ENCODE measurements around the gene WDR33. TPM values are rescaled to one million over a fixed set of nuclear protein-coding genes. Genes with fewer than 3 reads are reported as not detected.

Gene WDR33
- polyA plus RNA-seq, 3 donors: 9.3 to 12.4 (median 11.0) TPM

DNA sequence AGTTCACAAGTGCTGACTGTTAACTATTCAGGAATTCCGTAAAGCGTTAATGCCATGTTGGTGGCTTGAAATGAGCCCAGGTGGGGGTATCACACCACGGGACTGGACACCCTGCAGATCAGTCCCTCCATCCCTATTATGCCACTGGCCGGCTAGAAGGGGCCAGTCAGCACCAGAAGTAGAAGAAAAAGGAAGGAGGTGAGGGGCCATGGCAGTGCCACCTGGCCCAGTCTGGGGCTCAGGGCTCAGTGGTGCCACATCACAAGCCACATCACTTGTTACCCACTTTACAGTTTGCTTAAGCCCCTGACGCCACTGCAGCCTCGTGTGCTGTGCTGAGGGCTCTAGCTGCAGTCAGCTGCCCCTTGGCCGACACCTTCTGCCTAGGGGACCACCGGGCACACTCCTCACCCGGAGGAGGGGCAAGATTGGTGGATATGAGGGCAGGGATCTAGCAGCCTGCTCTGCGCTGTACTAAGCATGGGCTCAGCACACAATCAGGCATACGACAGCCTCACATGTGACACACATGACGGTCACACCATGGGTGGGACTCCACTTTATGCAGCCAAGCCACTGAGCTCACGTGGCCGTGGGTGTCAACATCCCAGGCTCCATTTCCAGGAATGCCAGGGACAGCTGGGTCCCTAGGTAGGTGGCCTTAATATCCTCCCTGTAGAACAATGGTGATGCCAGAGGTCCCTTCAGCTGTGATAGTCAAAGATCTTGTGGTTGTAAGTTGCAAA is 139.2 kb downstream of the WDR33 start:
- H3K27ac ChIP-seq (ENCODE audit: low read depth, low read length): no peak overlapping the region
- 74 to 81% (median 80%) methylated on average over 14 of the region's 14 CpGs for WGBS, 3 donors

DNA sequence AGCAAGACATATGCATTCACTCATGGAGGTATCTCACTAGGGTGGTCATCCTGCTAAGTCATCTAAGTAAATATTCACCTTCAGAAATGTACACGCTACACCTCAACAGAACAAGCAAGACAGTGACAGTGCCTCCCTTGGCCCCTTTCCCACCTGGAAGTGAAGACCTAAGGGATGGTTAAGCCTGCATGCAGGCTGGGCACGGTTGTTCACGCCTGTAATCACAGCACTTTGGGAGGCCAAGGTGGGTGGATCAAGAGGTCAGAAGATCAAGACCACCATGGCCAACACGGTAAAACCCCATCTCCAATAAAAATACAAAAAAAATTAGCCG is 140.0 kb downstream of the WDR33 start:
- no peak overlapping the region for H3K27ac ChIP-seq (ENCODE audit: low read depth, low read length)
- 71 to 91% (median 88%) methylated on average over 5 of the region's 5 CpGs for WGBS, 3 donors

DNA sequence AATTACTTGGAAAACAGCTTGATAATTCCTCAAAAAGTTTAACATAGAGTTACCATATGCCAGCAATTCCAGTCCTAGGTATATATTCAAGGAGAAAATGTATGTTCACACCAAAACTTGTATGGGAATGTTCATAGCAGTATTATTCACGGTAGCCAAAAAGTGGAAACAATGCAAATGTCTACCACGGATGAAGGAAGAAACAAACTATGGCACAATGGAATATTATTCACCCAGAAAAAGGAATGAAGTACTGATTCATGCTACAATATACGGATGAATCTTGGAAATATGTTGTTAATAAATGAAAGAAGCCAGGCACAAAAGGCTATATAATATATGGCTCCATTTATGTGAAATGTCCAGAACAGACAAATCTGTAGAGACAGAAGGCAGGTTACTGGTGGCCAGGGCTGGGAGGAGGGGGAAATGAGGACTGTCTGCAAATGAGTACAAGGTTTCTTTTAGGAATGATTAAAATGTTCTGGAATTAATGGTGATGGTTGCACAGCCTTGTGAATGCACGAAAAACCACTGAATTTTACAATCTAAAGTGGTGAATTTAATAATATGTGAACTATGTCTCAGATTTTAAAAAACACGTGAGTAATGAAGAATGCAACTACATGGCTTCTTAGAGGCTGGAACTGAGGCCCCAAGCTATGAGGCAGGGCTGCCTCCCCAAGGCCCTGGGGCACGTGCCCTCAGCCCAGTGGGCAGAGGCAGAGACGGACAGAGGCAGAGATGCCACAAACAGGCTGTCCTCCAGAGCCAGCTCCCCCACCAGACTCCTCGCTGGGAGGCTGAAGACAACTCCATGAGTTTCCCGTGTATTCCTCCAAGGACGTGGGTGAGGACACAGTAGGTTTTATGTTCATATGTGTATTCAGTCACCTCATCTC is 140.7 kb downstream of the WDR33 start:
- 74 to 85% (median 80%) methylated on average over 10 of the region's 10 CpGs for WGBS, 3 donors
- H3K27ac ChIP-seq (ENCODE audit: low read depth, low read length): no peak overlapping the region

DNA sequence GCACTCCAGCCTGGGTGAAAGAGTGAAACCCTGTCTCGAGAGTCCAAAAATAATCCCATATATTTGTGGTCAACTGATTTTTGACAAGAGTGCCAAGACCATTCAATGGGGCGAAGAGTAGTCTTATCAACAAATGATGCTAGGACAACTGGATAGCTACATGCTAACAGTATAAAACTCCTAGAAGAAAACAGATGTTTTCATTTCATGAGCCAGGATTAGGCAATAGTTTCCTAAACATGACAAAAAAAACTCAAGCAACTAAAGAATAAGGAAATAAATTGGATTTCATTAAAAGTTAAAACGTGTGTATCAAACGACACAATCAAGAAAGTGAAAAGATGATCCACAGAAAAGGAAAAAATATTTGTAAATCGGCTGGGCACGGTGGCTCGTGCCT is 141.9 kb downstream of the WDR33 start:
- no peak overlapping the region for H3K27ac ChIP-seq (ENCODE audit: low read depth, low read length)
- WGBS, 3 donors: 73 to 77% (median 77%) methylated on average over 7 of the region's 7 CpGs

DNA sequence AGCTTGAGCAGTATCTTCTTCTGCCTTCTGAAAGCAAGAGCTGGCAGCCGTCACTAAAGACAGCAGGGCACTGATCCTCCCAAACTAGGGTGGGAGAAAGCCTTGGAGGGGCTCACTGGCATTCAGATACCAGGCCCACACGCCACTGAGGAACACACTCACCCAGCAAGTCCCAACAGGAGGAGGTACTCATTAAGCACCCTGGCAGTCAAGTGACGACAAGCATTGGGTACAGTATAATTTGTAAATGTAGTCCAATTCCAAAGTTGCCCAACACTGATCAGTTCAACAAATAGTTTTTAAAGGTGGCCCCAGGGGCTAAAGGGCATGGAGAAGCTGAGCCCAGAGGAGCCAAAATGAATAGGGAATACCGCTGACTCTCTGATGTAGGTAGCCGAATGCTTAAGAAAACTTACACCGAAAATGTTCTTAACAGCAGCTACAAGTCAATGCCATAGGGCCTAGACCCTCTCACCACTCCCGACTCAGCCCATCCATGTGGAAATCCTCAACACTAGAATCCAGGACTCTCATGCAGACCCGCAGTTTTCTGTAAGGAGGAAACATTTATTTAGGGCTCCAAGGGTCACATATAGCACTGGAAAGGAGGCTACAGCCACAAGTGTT is 145.6 kb downstream of the WDR33 start:
- H3K27ac ChIP-seq (ENCODE audit: low read depth, low read length): no peak overlapping the region
- WGBS, 3 donors: 89 to 94% (median 91%) methylated on average over 8 of the region's 8 CpGs

DNA sequence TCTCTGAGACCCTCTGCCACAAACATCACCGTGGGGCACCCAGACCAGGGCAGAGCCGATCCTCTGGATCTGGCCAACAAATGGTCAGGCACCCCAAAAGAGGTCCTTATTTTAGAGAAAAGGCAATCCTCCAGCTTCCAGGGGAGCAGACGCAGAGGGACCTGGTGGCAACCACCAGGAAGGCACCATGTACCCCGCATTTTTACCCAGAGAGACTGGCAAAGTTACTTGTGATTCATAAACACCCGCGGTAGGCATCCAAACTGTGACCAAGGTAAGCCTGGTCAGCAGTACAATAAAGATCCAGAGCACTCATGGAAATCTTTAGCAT is 146.1 kb downstream of the WDR33 start:
- WGBS, 3 donors: 90 to 96% (median 90%) methylated on average over 6 of the region's 6 CpGs
- no peak overlapping the region for H3K27ac ChIP-seq (ENCODE audit: low read depth, low read length)

DNA sequence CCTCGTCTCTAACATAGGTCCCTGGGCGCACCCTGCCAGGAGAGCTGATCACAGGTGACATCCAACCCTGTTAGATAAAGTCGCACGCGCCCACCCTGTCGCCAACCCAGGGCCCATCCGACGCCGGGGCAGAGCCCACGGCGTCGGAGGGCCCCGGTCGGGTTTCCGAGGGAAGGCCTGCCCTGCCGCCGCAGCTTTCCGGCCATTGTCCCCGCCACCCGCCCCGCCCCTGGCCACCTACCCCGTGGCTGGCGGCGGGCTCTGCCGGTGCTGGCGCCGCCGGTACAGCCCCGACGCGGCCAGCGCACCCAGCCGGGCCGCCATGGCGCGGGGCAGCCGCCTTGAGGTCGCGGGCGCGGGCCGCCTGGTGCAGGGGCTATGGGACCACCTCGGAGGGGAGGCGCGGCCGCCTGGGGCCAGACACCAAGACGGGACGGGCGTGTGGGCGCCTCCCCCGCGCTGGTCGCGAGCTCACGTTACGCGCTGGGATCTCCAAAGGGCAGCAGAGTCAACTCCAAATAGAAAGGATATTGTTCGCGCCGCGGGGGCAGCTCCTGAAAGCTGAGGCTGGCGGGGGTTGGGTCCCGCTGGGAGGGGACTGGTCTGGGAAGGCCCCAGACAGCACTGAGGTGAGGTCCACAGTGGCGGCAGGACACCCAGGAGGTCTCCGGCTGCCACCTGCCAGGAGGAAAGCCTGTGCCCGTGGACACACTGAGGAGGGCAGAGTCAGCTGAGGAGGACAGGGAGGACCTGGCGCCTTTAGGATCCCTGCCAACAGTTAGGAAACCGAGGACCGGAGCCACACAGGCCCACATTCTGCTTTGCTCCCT is 146.7 kb downstream of the WDR33 start:
- 16 to 27% (median 22%) methylated on average over 65 to 69 of the region's 69 CpGs for WGBS, 3 donors
- H3K27ac ChIP-seq (ENCODE audit: low read depth, low read length): no peak overlapping the region

DNA sequence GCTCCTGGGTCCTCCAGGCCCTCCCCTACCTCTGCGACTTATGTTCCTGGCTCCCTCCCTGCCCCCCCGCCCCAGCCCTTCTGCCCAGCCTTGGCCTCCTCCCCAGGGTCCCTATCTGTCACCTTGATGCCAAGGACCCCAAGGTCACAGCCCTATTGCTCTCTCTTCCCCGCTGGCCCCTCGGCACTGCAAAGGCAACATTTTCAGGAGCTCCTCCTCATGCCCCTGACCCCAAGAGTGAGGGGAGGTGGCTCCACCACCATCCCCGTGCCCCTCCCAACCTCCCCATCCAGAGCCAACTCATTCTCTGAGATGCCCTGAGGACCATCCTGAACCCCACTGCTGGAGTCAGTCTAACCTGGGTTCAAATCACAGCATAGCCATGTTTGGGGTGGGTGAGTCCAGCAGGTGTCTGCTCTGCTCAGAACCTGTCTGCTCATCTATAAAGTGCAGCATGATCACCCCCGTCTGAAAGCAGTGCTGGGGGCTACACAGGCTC is 147.4 kb downstream of the WDR33 start:
- no peak overlapping the region for H3K27ac ChIP-seq (ENCODE audit: low read depth, low read length)
- 69 to 71% (median 69%) methylated on average over 6 of the region's 6 CpGs for WGBS, 3 donors

DNA sequence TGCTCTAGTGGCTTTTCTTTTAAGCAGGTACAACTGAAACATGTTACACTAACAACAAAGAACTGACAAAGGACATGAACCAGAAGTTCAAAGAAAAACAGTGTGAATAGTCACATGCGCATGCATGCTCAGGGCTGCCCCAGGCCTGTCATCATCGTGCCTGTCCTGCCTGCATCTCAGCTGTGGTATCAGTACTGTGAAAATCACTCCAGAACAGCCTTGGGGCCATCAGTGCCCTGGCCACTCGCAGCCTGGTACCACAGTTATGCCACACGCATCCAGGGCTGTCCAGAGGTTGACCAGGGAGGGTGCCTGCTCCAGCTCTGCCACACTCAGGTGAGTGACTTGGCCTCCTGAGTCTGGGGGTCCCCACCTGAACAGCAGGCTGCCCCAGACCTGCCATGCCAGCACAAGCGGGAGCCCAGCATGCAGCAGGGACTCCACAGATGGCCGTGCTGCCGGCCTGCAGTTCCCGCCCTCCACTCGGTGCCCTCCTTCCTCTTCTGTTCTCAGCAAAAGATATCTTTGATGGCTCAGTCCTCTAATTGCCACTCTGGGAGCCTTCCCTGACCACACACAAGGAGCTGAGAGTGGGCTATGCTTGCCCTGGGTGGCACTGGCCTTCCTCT is 147.9 kb downstream of the WDR33 start:
- no peak overlapping the region for H3K27ac ChIP-seq (ENCODE audit: low read depth, low read length)
- 76 to 80% (median 79%) methylated on average over 9 of the region's 9 CpGs for WGBS, 3 donors

DNA sequence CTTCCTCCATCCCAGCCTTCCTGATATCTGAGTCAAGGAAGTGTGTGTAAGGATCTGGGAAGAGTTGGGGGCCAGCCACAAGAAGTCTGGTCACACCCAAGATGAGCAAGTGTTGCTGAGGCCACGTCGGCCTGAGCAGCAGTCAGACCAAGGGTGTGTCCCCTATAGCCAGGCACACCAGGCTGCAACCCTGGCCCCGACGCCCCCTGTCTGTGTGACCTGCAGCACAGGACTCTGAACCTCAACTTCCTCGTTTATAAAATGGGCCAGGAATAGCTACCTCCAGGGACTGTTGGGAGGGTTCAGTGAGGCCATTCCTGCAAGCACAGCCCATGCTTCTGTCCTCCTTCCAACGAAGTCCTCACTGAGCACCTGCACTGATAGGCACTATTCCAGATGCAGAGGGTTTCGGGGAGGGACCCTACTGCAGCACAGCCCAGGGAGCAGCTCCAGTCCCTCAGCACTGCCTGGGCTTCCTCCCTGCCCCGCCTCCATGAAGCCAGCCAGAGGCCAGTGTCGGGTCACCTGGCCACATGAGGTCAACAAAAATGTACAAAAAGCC is 148.9 kb downstream of the WDR33 start:
- WGBS, 3 donors: 40 to 58% (median 52%) methylated on average over 9 of the region's 9 CpGs
- no peak overlapping the region for H3K27ac ChIP-seq (ENCODE audit: low read depth, low read length)

DNA sequence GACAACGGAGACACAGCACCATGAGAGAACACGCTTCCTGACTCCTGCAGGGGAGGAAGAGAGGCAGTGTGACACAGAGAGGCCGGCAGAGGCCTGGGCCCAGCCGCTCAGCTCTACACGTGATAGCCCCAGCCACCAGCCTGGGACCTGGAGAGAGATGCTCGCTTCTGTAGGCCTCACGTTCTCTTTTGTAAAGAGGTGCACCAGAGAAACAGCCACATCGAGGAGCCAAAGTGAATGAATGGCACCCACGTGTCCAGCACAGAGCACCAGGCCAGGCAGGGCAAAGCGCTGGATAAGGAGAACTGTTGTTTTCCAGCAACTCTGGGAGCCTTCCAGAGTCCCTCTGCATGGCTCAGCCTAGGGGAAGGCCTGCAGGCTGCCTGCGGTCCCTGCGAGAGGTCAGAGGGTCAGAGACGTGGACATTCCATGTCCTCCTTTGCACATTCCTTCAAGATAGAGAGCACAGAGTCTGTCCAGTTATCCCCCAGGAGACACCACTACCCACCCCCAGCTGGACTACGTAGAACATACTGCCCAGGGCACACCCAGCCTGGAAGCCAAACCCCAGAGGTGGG is 149.8 kb downstream of the WDR33 start:
- WGBS, 3 donors: 79 to 84% (median 83%) methylated on average over 14 of the region's 14 CpGs
- H3K27ac ChIP-seq (ENCODE audit: low read depth, low read length): no peak overlapping the region

DNA sequence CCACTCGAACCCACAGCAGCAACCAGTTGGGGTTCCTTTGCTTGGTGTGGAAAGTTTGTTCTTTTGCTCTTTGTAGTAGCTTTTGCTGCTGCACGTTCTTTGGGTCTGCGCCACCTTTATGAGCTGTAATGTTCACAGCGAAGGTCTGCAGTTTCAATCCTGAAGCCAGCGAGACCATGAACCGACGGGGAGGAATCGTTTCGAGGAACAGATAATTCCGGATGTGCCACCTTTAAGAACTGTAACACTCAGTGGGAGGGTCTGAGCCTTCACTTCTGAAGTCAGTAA is 150.7 kb downstream of the WDR33 start:
- peak overlapping the region; percentile 22 for H3K27ac ChIP-seq (ENCODE audit: low read depth, low read length)
- 91 to 93% (median 92%) methylated on average over 10 of the region's 10 CpGs for whole genome bisulfite sequencing, 3 donors

DNA sequence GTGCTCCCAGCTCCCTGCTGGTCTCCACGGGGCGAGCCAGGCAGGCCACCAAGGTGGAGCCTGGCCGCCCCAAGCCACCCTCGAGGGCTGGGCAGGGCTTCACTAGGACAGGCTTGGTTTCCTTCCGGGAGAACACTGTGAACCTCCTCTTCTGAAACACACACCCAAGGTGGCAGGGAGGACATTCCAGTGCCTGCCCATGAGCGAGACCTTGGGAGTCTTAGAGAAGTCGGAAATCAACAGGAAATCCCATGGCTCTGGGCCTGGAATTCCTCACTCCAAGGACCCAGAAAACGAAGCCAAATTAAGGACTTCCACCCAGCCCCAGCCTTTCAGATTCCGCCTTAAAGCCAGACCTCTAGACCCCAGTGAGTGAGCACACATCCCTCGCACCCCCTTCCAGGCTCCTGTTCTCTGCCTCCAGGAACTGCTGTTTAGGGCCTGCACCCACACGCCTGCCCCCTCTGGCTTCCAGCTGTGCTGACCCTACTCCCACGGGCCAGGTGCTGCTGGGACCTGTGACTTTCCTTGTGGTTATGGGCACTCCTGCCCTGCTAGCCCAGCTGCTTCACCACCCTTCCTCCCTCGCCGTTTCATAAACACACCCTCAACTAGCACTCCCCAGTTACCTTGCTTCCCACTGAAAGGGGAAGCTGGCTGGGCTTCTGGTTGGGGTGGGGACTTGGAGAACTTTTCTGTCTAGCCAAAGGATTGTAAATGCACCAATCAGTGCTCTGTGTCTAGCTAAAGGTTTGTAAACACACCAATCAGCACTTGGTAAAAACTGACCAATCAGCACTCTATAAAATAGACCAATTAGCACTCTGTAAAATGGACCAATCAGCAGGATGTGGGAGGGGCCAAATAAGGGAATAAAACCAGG is 151.3 kb downstream of the WDR33 start:
- no peak overlapping the region for H3K27ac ChIP-seq (ENCODE audit: low read depth, low read length)
- WGBS, 3 donors: 59 to 73% (median 62%) methylated on average over 14 of the region's 14 CpGs

DNA sequence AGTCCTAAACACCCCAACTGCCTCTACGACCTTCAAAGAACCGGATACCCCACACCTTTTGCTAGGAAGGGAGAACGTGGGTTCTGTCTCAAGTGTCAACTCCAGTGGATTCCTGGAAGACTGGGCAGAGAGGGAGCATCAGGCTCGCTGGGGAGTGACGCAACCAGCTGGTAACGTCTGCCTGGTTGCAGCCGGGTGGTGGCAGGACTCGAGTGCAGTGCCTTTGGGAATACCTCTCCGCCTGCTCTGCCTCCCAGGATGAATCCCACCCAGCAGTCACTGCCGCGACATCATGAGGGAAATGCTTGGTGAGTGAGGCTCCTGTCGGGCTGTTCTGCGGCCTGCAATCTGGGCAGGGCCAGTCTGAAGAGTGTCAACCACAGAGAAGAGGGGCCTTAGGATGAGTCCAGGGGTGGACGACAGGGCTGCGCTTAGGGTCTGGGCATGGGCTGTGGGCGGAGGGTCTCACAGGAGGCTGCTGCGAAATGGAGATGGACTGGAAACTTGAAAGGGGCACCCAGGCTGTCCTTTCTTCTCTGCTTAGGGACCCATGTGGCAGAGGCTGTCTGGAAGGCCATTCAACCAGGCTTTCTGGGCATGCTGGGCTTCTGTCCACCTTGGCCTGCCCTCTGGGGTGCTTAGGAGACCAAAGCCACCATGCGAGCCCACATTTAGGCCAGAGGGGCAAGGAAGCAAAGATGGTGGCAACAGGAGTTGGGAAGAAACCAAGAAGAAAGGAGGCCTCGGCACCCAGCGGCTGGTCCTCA is 152.1 kb downstream of the WDR33 start:
- H3K27ac ChIP-seq (ENCODE audit: low read depth, low read length): peak overlapping the region; percentile 28
- WGBS, 3 donors: 75 to 86% (median 79%) methylated on average over 20 of the region's 20 CpGs

DNA sequence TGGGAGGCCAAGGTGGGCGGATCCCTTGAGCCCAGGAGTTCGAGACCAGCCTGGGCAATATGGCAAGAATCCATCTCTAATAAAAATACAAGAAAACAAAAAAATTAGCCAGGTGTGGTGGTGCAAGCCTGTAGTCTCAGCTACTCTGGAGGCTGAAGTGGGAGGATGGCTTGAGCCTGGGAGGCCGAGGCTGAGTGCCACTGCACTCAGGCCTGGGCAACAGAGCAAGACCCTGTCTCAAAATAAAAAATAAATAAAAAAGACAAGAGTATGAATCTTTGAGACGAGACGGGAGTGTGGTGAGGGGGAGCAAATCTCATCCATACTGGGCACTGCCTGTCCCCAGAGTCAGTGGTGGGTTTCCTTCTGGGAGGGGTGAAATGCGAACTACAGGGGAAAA is 152.8 kb downstream of the WDR33 start:
- H3K27ac ChIP-seq (ENCODE audit: low read depth, low read length): peak overlapping the region; percentile 28

DNA sequence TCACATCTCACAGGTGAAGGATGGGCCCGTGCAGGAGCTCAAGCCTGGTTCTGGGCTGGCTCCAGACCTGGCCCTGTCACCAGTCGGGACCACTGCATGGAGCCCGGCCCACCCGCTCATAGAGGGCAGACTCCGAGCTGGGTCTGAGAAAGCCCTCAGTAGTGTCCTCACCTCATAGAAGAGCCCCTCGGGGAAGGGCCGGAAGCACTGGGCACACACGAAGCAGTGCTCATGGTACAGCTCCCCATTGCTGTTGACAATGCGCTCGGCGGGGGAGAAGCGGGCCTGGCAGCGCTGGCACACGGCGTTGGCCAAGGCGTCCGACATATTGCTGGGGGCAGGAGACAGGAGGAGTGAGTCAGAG is 153.8 kb downstream of the WDR33 start:
- WGBS, 3 donors: 89 to 95% (median 90%) methylated on average over 17 of the region's 17 CpGs
- no peak overlapping the region for H3K27ac ChIP-seq (ENCODE audit: low read depth, low read length)

More for the DNA sequence above, 152.8 kb downstream of the WDR33 start:
- 88 to 91% (median 90%) methylated on average over 6 of the region's 6 CpGs for whole genome bisulfite sequencing, 3 donors

All from adipose tissue (tissue), 3 donors.